Neural progenitor cell (in vitro differentiated cells): Measurements from ENCODE around the gene LIN7B. TPM values are rescaled to one million over a fixed set of nuclear protein-coding genes. Genes with fewer than 3 reads are reported as not detected.
"Not testable (repeated sequence)": the region's sequence is repeated elsewhere in the genome, so short reads cannot be mapped to it uniquely, and the experiment has no call there.

Experiments
- DNase-seq: peaks from one replicate; pipeline ENCODE4 v3.0.0-alpha.2; 2016; ENCODE audit warnings: low spot score
- H2AFZ ChIP-seq: fragments of 200-600 bp; sonication (generic); replicated peaks from 2 replicates; pipeline ENCODE4 v1.6.1; 2016; ENCODE audit warnings: antibody characterized with exemption
- H3F3A ChIP-seq: fragments of 200-600 bp; sonication (generic); 2 replicates; pipeline ENCODE4 v1.6.1; 2016; ENCODE audit warnings: antibody characterized with exemption, low read depth
- H3K27ac ChIP-seq: fragments of 200-600 bp; sonication (generic); 2 replicates; pipeline ENCODE4 v1.5.1; 2016; ENCODE audit warnings: mild to moderate bottlenecking
- H3K27me3 ChIP-seq: fragments of 200-600 bp; sonication (generic); 2 replicates; pipeline ENCODE4 v1.6.1; 2016; ENCODE audit warnings: mild to moderate bottlenecking, moderate library complexity
- H3K36me3 ChIP-seq: fragments of 200-600 bp; sonication (generic); 2 replicates; pipeline ENCODE4 v1.5.1; 2016
- H3K4me1 ChIP-seq: fragments of 200-600 bp; sonication (generic); 2 replicates; pipeline ENCODE4 v1.6.1; 2016; ENCODE audit warnings: mixed run types
- H3K4me2 ChIP-seq: fragments of 200-600 bp; sonication (generic); 2 replicates; pipeline ENCODE4 v1.6.1; 2016
- H3K4me3 ChIP-seq: fragments of 200-600 bp; sonication (generic); 2 replicates; pipeline ENCODE4 v1.5.1; 2016
- H3K79me2 ChIP-seq: fragments of 200-600 bp; sonication (generic); 2 replicates; pipeline ENCODE4 v1.6.1; 2016; ENCODE audit warnings: low read depth
- H3K9ac ChIP-seq: fragments of 200-600 bp; sonication (generic); 2 replicates; pipeline ENCODE4 v1.6.1; 2016
- H3K9me3 ChIP-seq: fragments of 200-600 bp; sonication (generic); 2 replicates; pipeline ENCODE4 v1.5.1; 2016; ENCODE audit warnings: low read depth
- H4K20me1 ChIP-seq: fragments of 200-600 bp; sonication (generic); 2 replicates; pipeline ENCODE4 v1.6.1; 2016; ENCODE audit warnings: low read depth
- H3K27ac Mint-ChIP-seq: 3 replicates; pipeline ENCODE4 v1.8.0; 2021; ENCODE audit warnings: mixed read lengths
- H3K27me3 Mint-ChIP-seq: 2 replicates; pipeline ENCODE4 v1.8.0; 2022; ENCODE audit warnings: low read depth, mild to moderate bottlenecking, inconsistent platforms, moderate library complexity, mixed read lengths; ENCODE audit not compliant: insufficient read depth
- H3K36me3 Mint-ChIP-seq: 3 replicates; pipeline ENCODE4 v1.8.0; 2021; ENCODE audit warnings: mixed read lengths
- H3K4me1 Mint-ChIP-seq: 3 replicates; pipeline ENCODE4 v1.8.0; 2021; ENCODE audit warnings: mixed read lengths
- H3K4me3 Mint-ChIP-seq: 3 replicates; pipeline ENCODE4 v1.8.0; 2021; ENCODE audit warnings: mild to moderate bottlenecking, moderate library complexity, mixed read lengths
- H3K9me3 Mint-ChIP-seq: 3 replicates; pipeline ENCODE4 v1.8.0; 2020; ENCODE audit warnings: mixed read lengths
- EZH2 ChIP-seq: fragments of 200-600 bp; sonication (generic); IDR thresholded peaks from 2 replicates; pipeline ENCODE4 v1.6.1; 2017; ENCODE audit warnings: antibody characterized with exemption, mild to moderate bottlenecking, moderate library complexity
- EZH2phosphoT487 ChIP-seq: fragments of 200-600 bp; sonication (generic); IDR thresholded peaks from 2 replicates; pipeline ENCODE4 v1.6.1; 2017; ENCODE audit warnings: antibody characterized with exemption
- total RNA-seq: library from RNA; depleted of rRNA; stranded (reverse); fragments of >200 nt; gene quantifications from 2 replicates; pipeline ENCODE4 v1.2.3, GENCODE V29; 2015; ENCODE audit warnings: low replicate concordance
- TF ChIP-seq, protein P1 (sequence below): fragments of 200-600 bp; sonication (generic); IDR thresholded peaks from 2 replicates; pipeline ENCODE4 v1.5.1; 2017; ENCODE audit warnings: antibody characterized with exemption, mild to moderate bottlenecking

Gene LIN7B
- total RNA-seq, 1 donor from 2014 or later: 9.7 TPM

DNA sequence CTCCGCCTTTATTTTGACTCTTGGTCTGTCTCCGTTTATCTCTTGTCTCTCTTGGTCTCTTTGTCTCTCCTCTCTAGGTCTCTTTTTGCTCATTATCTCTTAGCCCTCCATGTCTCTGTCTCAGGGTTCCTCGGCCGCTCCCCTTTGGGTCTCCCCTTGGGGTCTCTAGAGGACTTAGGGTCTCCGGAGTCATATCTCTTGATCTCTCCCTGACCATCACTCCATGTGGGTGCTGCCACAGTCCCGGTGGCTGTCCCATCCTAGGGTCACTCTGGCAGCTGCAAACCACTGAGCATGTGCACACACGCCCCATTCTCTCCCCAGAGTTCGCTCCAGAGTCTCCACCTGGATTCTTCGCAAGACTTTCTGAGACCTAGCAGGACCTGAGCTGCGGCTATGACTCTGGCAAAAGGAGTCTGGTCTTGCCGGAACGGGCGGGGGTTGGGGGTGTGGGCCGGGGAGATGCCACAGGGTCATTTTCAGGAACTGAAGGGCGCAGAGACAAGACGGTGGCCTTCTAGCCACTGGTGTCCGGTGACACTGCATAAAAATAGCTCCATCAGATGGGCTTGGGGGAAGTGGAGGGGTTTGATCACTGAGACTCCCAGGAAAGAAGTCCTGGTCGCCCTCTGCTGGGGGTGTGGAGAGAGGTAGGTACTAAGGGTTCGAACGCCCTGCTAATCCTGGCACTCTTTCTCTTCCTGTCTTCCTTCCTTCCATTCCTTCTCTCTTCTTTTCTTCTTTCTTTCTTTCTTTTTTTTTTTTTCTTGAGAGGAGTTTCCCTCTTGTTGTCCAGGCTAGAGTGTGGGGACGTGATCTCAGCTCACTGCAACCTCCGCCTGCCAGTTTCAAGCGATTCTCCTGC is 40.4 kb upstream of the LIN7B start:
- no peak overlapping the region for H3K27ac Mint-ChIP-seq
- H3K9me3 Mint-ChIP-seq: peaks cover 17% of the 10 kb centered on the region

DNA sequence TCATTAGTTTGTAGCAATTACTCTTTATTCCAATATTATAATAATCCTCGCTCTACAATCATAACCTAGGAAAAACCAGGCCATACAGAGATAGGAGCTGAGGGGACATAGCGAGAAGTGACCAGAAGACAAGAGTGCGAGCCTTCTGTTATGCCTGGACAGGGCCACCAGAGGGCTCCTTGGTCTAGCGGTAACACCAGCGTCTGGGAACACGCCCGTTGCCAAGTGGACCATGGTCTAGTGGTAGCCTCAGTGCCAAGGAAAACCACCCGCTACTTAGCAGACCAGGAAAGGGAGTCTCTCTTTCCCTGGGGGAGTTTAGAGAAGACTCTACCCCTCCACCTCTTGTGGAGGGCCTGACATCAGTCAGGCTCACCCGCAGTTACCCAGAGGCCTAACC is 39.3 kb upstream of the LIN7B start:
- Histone ChIP-seq H4K20me1 (peaks cover 14% of the 10 kb centered on the region), H3F3A (peaks cover 16% of the 10 kb centered on the region), H3K27me3 (peaks cover 55% of the 10 kb centered on the region)
- not testable (repeated sequence) for H3K27ac ChIP-seq, H3K4me1 ChIP-seq, H3K4me3 ChIP-seq, H3K9me3 Mint-ChIP-seq, H3K9me3 ChIP-seq, H3K4me2 ChIP-seq, H3K79me2 ChIP-seq, H3K27ac Mint-ChIP-seq, H3K4me3 Mint-ChIP-seq, H3K9ac ChIP-seq, H3K36me3 ChIP-seq, H3K36me3 Mint-ChIP-seq, H2AFZ ChIP-seq, H3K4me1 Mint-ChIP-seq
- peaks cover 54% of the 10 kb centered on the region for H3K27me3 Mint-ChIP-seq
- TF ChIP-seq, protein P1, sequence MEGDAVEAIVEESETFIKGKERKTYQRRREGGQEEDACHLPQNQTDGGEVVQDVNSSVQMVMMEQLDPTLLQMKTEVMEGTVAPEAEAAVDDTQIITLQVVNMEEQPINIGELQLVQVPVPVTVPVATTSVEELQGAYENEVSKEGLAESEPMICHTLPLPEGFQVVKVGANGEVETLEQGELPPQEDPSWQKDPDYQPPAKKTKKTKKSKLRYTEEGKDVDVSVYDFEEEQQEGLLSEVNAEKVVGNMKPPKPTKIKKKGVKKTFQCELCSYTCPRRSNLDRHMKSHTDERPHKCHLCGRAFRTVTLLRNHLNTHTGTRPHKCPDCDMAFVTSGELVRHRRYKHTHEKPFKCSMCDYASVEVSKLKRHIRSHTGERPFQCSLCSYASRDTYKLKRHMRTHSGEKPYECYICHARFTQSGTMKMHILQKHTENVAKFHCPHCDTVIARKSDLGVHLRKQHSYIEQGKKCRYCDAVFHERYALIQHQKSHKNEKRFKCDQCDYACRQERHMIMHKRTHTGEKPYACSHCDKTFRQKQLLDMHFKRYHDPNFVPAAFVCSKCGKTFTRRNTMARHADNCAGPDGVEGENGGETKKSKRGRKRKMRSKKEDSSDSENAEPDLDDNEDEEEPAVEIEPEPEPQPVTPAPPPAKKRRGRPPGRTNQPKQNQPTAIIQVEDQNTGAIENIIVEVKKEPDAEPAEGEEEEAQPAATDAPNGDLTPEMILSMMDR: peak; percentile 64
- peak; percentile 65 for DNase-seq

More for the DNA sequence above, 40.4 kb upstream of the LIN7B start:
- Histone ChIP-seq H3K4me3 (no peak overlapping the region), H3K9me3 (no peaks in the 10 kb centered on the region), H3F3A (peaks cover 16% of the 10 kb centered on the region), H3K4me1 (no peaks in the 10 kb centered on the region), H3K79me2 (no peaks in the 10 kb centered on the region), H3K36me3 (no peaks in the 10 kb centered on the region), H3K27me3 (peaks cover 64% of the 10 kb centered on the region), H3K4me2 (no peak overlapping the region), H2AFZ (no peak overlapping the region), H4K20me1 (peaks cover 14% of the 10 kb centered on the region), H3K9ac (no peak overlapping the region), H3K27ac (no peak overlapping the region)
- DNase-seq: peak; percentile 60
- Mint-ChIP-seq H3K27me3 (peaks cover 63% of the 10 kb centered on the region), H3K4me1 (peaks cover 2% of the 10 kb centered on the region), H3K36me3 (peaks cover 9% of the 10 kb centered on the region), H3K4me3 (peak overlapping the region; percentile 14)
- TF ChIP-seq EZH2 (no peak), EZH2phosphoT487 (peak; percentile 21)
- TF ChIP-seq, protein P1: peak; percentile 42

DNA sequence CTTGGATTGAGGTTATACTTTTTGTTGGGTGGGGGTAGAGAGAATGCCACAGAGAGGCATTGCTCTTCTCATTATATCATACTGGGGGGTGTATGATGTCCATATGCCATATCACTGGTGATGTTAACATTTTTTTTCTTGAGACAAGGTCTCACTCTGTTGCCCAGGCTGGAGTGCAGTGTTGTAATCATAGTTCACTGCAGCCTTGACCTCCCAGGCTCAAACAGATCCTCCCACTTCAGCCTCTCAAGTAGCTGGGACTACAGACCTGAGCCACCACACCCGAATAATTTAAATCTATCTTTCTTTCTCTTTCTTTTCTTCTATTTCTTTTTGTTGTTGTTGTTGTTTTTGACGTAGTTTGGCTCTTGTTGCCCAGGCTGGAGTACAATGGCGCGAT is 33.8 kb upstream of the LIN7B start:
- peak overlapping the region; percentile 5 for H3K4me3 Mint-ChIP-seq
- no peaks in the 10 kb centered on the region for H3K36me3 Mint-ChIP-seq
- H3K4me2 ChIP-seq: no peak overlapping the region
- peaks cover 11% of the 10 kb centered on the region for H3K27me3 Mint-ChIP-seq
- DNase-seq: no peak
- peaks cover under 1% of the 10 kb centered on the region for H4K20me1 ChIP-seq
- no peak overlapping the region for H3K27ac Mint-ChIP-seq
- peaks cover 1% of the 10 kb centered on the region for H3K79me2 ChIP-seq
- no peak overlapping the region for H3K4me3 ChIP-seq
- peaks cover 5% of the 10 kb centered on the region for H3F3A ChIP-seq
- H3K4me1 Mint-ChIP-seq: peaks cover 4% of the 10 kb centered on the region
- H3K9me3 Mint-ChIP-seq: no peaks in the 10 kb centered on the region
- no peak overlapping the region for H2AFZ ChIP-seq
- H3K36me3 ChIP-seq: no peaks in the 10 kb centered on the region
- no peaks in the 10 kb centered on the region for H3K9me3 ChIP-seq
- H3K27me3 ChIP-seq: peaks cover 20% of the 10 kb centered on the region
- no peaks in the 10 kb centered on the region for H3K4me1 ChIP-seq
- H3K9ac ChIP-seq: no peak overlapping the region
- TF ChIP-seq, protein P1: no peak
- TF ChIP-seq EZH2phosphoT487: no peak
- TF ChIP-seq EZH2: no peak
- no peak overlapping the region for H3K27ac ChIP-seq
